ENCODE results near the gene ZNF283.

DNA sequence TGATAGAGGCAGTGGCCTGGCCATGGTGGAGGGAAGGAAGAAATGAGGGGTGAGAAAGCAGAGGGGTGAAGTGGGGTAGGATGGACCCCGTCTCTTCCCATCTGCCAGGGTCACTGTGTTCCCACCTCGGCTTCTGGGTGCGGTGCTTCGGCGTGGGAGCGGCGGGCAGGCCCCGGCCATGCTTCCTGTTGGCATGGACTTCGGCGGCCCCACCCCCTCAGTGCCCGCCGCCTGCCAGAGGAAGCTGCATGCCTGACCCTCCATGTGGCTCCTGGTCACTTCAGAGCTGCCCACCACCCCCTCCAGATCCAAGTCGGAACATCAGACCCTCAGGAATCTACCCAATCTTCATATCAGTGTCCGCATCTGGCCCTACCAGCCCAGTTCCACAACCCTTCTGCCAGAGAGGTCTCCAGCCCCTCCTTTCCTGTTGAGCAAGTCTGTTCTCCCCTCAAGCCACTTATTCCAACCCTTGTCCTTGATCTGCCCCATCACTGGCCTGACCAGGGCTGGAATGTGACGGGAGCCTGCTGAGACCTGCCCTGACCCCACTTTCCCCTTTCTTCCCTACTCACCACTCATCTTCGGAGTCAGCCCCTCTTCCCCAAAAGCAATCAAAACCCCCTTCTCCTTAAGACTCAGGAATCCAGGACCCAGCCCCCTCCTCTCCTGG is 47.8 kb upstream of the ZNF283 start:
- TF ChIP-seq GATA2 (IDR thresholded peaks at IDR 0.05; ENCODE audit: low read depth, low read length) (no peak), GATA3 (IDR thresholded peaks at IDR 0.05; ENCODE audit: low read depth, low read length) (no peak)

Measured in SH-SY5Y (cell line).